Measurements from ENCODE around the gene LPO.
A peak's percentile ranks its signal among the peaks of the same experiment; 100 is the strongest.

Gene LPO

GRCh38 chr17:58238147-58238634 is at the start of gene LPO:
Gene LPO, plus strand, starts transcription at chr17:58238584. Its CDS starts 4,396 bp downstream, at chr17:58242980.
- no peak for DNase-seq (ENCODE audit: low spot score)

GRCh38 chr17:58189436-58190146 is 48.8 kb upstream of the LPO start:
- DNase-seq (ENCODE audit: low spot score): peak; percentile 4

DNA sequence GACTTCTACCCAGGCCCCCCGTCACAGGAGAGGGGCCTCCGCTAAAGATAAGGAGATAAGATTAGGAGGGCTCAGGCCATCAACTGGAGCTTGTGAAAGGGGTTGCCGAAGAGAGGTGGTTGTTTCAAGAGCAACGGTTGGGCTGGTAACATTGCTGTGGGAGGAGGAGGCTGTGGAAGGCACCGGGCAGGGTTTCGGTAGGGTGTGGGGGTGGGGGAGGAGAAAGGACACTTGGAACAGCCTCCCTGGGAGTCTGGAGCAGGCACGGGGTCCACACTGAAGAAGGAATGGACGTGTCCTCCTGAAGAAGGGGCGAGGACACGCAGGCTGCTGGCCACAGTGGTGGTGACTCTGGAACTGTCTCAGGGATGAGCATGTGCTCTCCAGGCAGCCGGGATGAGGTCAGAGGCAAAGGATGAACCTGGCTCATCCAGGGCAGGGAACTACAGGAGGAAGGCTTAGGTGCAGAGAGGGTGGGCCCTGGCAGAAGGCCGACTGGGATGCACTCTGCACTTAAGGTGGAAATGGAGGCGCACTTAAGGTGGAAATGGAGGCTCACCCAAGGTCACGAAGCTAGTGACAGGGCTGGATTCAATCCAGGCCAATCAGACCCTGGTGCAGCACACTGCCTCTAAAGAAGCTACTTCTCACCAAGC is 47.0 kb upstream of the LPO start:
- no peak for DNase-seq (ENCODE audit: low spot score)

DNA sequence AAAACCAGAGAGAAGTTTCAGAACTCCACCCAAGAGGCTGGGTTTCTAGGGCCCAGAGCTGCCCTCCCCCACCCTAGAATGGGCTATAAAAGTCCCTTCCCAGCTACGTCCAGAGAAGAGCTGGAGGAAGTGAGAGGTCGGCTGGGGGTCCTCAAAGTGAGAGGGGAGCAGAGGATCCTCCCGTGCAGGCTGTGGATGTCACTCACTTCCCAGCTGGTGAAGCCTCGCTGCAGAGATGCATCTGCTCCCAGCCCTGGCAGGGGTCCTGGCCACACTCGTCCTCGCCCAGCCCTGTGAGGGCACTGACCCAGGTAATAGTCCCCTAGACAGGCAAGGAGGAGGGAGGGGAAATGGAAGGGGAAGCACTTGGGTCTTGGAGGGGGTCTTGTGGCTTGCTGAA is 45.8 kb upstream of the LPO start, which contains the start of gene EPX:
TSS of gene EPX (plus strand) at position 115 of the 400 bp plus-strand sequence. CDS start at position 236, 121 bp downstream.
- no peak for DNase-seq (ENCODE audit: low spot score)

DNA sequence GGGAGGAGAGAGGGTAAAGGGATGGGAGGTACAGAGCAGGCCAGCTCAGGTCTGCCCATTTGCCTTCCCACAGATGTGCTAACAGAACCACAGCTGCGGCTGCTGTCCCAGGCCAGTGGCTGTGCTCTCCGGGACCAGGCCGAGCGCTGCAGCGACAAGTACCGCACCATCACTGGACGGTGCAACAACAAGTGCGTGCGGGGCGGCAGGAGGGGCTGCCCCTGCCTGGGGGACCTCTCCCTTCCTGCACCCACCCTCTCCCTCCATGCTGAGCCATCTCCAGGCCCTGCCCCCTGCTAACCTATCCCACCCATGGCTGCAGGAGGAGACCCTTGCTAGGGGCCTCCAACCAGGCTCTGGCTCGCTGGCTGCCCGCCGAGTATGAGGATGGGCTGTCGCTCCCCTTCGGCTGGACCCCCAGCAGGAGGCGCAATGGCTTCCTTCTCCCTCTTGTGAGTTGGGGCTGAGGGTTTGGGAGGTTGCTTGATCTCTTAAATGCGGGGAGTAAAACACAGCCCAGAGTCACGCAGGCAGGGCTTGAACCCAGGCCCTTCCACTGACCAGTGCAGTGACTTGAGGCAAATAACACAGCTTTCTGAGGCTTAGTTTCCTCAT is 44.6 kb upstream of the LPO start:
- DNase-seq (ENCODE audit: low spot score): no peak

DNA sequence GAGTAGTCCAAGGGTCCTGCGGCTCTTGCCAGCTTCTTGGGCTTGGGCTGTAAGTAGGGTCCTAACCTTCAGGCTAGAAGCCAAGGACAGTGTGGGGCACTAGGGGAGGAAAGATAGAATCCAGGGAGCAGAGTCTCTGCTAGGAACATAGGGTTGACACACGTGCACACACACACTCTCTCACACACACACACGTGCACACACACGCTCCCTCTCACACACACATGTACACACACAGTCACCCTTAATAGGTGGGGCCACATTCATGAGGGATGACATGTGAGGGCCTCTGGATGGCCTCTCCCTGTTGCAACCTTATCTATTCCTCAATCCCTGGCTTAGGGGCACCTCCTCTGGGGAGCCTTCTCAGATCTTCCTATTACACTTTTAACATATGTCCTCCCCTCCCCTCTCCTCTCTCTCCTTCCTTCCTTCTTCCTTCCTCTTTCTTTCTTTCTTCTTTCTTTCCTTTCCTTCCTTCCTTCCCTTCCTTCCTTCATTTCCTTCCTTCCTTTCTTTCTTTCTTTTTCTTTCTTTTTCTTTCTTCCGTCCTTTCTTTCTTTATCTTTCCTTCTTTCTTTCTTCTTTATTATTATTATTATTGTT is 42.8 kb upstream of the LPO start:
- DNase-seq (ENCODE audit: low spot score): no peak

- no peak for DNase-seq (ENCODE audit: low spot score)
These were observed 41.8 kb upstream of the LPO start for GRCh38 chr17:58196610-58197009.

- DNase-seq (ENCODE audit: low spot score): no peak
These were observed 38.3 kb upstream of the LPO start for GRCh38 chr17:58200024-58200633.

DNA sequence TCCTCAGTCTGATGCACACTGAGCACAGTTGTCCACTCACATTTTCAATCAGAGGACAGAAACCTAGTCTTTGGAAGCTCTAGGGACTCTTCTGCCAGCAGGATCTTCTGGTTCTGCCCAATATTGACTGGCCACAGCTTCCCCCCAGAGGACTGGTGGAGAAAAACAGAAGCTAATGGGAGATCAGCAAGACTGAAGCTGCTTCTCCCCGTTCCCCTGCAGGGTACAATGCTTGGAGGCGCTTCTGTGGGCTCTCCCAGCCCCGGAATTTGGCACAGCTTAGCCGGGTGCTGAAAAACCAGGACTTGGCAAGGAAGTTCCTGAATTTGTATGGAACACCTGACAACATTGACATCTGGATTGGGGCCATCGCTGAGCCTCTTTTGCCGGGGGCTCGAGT is 35.5 kb upstream of the LPO start:
- no peak for DNase-seq (ENCODE audit: low spot score)

DNA sequence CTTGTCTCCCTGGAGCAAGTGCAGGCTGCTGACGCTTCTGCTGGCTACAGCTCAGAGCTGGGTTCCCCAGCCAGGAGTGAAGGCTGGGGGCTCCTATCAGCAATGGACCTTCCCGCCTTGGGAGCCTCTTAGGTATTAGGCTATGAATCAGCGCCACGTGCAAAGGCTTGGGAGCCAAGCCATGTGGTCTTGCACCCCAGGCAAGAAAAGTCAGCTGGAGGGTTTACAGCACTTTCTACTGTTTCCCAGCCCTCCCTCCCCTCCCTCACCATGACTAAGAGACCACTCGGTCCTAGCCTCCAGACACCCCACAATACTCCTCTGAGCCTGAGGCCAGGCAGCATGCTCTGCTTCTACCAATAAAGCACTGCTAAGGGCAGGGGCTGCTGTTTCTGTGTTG is 33.6 kb upstream of the LPO start:
- no peak for DNase-seq (ENCODE audit: low spot score)

- DNase-seq (ENCODE audit: low spot score): no peak
These were observed 32.4 kb upstream of the LPO start for GRCh38 chr17:58205936-58206335.

- DNase-seq (ENCODE audit: low spot score): no peak
These were observed 30.9 kb upstream of the LPO start for GRCh38 chr17:58207451-58207850.

GRCh38 chr17:58208344-58208743 is 30.0 kb upstream of the LPO start:
- DNase-seq (ENCODE audit: low spot score): no peak

GRCh38 chr17:58210922-58211321 is 27.5 kb upstream of the LPO start:
- DNase-seq (ENCODE audit: low spot score): no peak

DNA sequence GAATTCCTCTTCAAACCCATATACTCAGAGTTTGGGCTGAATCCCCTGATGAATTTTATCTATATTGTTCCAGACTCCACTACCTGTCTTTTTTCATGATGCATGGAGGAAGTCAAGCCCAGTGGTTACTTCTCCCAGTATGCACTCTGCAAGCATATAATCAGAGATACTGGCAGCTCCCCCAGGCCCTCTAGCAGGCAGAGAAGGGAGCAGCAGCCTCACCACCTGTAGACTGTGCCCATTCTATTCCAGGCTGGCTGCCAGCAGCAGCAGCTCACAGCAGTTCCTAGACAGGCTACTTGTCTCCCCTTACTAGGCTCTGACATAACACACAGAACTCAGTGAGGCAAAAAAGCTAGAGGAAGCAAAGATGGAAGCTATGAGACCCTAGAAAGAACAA is 22.7 kb upstream of the LPO start:
- no peak for DNase-seq (ENCODE audit: low spot score)

- DNase-seq (ENCODE audit: low spot score): no peak
These were observed 20.6 kb upstream of the LPO start for GRCh38 chr17:58217766-58218165.

DNA sequence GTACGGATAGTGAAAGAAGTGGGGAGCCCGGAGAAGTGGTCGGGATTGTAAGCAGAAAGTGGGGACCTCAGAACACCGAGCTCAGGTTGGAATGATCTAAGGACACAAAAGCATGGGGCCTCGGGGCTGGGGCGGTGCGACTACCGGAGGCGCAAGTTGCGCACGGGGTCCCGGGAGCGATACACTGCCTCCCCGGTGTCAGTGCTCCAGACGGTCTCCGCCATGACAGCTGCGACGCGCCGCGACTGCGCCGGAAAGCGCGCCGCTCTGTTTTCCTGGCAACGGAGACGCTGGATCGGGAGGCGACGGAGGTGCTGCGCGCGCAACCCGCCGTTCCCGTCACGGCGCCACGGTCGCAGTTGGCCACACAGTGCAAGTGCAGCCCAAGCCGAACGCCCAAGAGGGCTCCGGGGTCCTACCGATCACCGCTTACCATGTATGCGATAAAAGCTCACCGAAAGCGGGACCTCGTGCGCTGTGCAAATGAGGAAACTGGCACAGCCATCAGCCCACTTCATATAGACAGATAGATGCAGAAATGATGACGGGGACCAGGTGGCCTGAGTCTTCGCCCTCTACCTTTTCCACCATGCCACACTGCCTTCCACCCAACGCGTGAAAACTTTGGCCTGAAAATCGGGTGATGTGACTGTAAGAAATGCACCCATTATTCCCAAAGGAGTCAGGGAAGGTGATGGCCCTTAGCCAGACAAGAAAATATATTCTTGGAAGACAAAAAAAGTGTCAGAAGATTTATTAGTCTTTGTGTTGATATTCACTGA is 19.2 kb upstream of the LPO start, which contains the start of gene MKS1:
TSS of gene MKS1 (minus strand) at position 249 of the 782 bp plus-strand sequence. CDS start at position 224, 25 bp downstream.
- peak; percentile 87 for DNase-seq (ENCODE audit: low spot score)

GRCh38 chr17:58219789-58220183 is 18.6 kb upstream of the LPO start:
- DNase-seq (ENCODE audit: low spot score): peak; percentile 39

DNA sequence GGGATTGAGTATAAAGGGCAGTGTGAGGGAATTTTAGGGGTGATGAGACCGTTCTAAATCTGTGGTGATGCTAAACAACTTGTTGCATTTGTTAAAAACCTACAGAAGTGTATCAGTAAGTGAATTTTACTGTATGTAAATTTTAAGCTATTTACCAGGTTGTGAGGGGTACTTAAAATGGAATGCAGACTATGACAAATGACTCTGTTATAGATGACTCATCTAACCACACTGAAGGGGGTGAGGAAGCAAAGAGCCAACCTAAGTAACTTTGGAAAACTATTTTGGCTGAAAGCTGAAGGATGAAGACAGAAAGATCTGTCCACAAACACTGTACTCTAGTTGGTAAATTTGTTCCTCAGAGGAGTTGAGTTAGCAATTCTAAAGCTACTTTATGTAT is 14.1 kb upstream of the LPO start:
- DNase-seq (ENCODE audit: low spot score): no peak

DNA sequence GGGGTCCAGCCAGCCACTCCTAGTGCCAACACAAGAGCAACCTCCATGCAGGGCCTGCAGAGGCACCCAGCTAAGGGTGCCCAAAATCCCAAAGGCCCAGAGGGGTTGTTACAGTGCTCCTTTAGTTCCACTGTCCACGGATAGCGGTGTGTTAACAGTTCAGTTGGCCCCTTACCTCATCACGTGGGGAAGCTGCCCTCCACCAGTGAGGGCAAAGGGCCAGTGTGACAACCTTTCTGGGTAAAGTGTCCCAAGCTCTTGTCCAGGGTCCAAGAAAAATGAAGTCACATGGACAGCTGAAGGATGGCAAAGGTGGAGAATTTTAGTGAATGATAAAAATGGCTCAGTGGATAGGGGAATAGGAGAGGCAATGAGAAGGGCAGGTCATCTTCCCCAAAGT is 10.7 kb upstream of the LPO start:
- DNase-seq (ENCODE audit: low spot score): no peak

GRCh38 chr17:58228679-58229078 is 9.7 kb upstream of the LPO start:
- no peak for DNase-seq (ENCODE audit: low spot score)
